Endothelial cell of umbilical vein (primary cell): Measurements from ENCODE around the gene ZNF141. TPM values are rescaled to one million over a fixed set of nuclear protein-coding genes. Genes with fewer than 3 reads are reported as not detected.

Experiments used
- BruUV-seq: library from RNA; stranded (reverse); fragments of 400-500 nt; replicated peaks from 2 replicates; lab custom pipeline; 2021; lab: Mats Ljungman, UMichigan
- CTCF ChIA-PET: fragments of 300-600, 350-600 bp; sonication (Branson Sonifier 250); formaldehyde crosslinking; loops from one replicate; lab custom pipeline; 2021; ENCODE audit warnings: antibody characterized with exemption, inconsistent platforms; lab: Charles Lee
- POLR2A ChIA-PET: fragments of 300-600, 350-600 bp; sonication (Branson Sonifier 250); formaldehyde crosslinking; loops from one replicate; lab custom pipeline; 2021; ENCODE audit warnings: antibody characterized with exemption, inconsistent platforms; lab: Charles Lee
- DNase-seq: peaks from one replicate; pipeline ENCODE4 v3.0.0-alpha.2; 2011; ENCODE audit warnings: low read depth, low spot score
- FAIRE-seq: peaks from 2 replicates; lab custom pipeline; 2011; peaks lifted over from hg19 to GRCh38; lab: Jason Lieb, UNC
- H2AFZ ChIP-seq: 2 replicates; pipeline ENCODE4 v1.6.0; 2012; ENCODE audit warnings: low read depth, low read length, control low read depth, inconsistent platforms
- H3K27ac ChIP-seq: 2 replicates; pipeline ENCODE4 v1.5.1; 2011; ENCODE audit warnings: low read depth, mild to moderate bottlenecking, control low read depth, low read length, moderate library complexity; ENCODE audit not compliant: insufficient read depth
- H3K27me3 ChIP-seq, 2 experiments: 2 replicates each; pipeline versions ENCODE4 v1.6.0 to v1.6.1; 2011; ENCODE audit warnings: low read length in 2 of 2, mixed read lengths in 1 of 2; ENCODE audit not compliant: control insufficient read depth in 2 of 2, insufficient read depth in 2 of 2
- H3K36me3 ChIP-seq, 2 experiments: 2 replicates in 1 of 2; 3 replicates in 1 of 2; pipeline ENCODE4 v1.5.1; 2011; ENCODE audit warnings: low read length in 2 of 2, mild to moderate bottlenecking in 1 of 2, moderate library complexity in 1 of 2; ENCODE audit not compliant: control insufficient read depth in 2 of 2, insufficient read depth in 2 of 2; ENCODE audit errors: extremely low read depth in 1 of 2
- H3K4me1 ChIP-seq: 3 replicates; pipeline ENCODE4 v1.5.1; 2011; ENCODE audit warnings: mild to moderate bottlenecking, low read length; ENCODE audit not compliant: control insufficient read depth, insufficient read depth; ENCODE audit errors: extremely low read depth
- H3K4me2 ChIP-seq: 2 replicates; pipeline ENCODE4 v1.6.1; 2011; ENCODE audit warnings: low read length, control low read depth, mixed read lengths; ENCODE audit not compliant: insufficient read depth
- H3K4me3 ChIP-seq, 3 experiments: fragments of 200-600 bp in 1 of 3; sonication (generic), shearing (Covaris generic) in 1 of 3; replicated peaks in 1 of 3; 2 replicates each; pipeline ENCODE4 v1.5.1; 2011 to 2016; ENCODE audit warnings: control low read depth in 3 of 3, low read length in 3 of 3, mild to moderate bottlenecking in 2 of 3, inconsistent platforms in 1 of 3, low read depth in 1 of 3, moderate library complexity in 1 of 3; ENCODE audit not compliant: insufficient read depth in 1 of 3
- H3K79me2 ChIP-seq: 2 replicates; pipeline ENCODE4 v1.6.0; 2012; ENCODE audit warnings: low read length, inconsistent platforms; ENCODE audit not compliant: control insufficient read depth, insufficient read depth
- H3K9ac ChIP-seq: replicated peaks from 2 replicates; pipeline ENCODE3; 2011; ENCODE audit warnings: low read length, control low read depth; ENCODE audit not compliant: insufficient read depth; ENCODE audit errors: extremely low read depth
- H3K9me1 ChIP-seq: replicated peaks from 3 replicates; pipeline ENCODE4 v1.6.0; 2011; ENCODE audit warnings: mild to moderate bottlenecking, low read length; ENCODE audit not compliant: control insufficient read depth, insufficient read depth; ENCODE audit errors: extremely low read depth
- H3K9me3 ChIP-seq: replicated peaks from 2 replicates; pipeline ENCODE4 v1.5.1; 2012; ENCODE audit warnings: low read length, inconsistent platforms; ENCODE audit not compliant: control insufficient read depth, insufficient read depth
- H4K20me1 ChIP-seq: replicated peaks from 2 replicates; pipeline ENCODE3; 2011; ENCODE audit warnings: mild to moderate bottlenecking, low read length; ENCODE audit not compliant: control insufficient read depth, insufficient read depth; ENCODE audit errors: extremely low read depth
- CTCF ChIP-seq, 2 donors: IDR thresholded peaks; 1 replicate in 1 of 2; 2 replicates in 1 of 2; pipeline ENCODE4 v1.5.1; 2011; ENCODE audit warnings: low read length in 2 of 2, mild to moderate bottlenecking in 2 of 2, moderate library complexity in 2 of 2, control low read depth in 1 of 2, inconsistent platforms in 1 of 2, low read depth in 1 of 2; ENCODE audit not compliant: insufficient read depth in 1 of 2; ENCODE audit errors: extremely low read depth in 1 of 2
- EZH2 ChIP-seq: IDR thresholded peaks from 2 replicates; pipeline ENCODE4 v1.6.1; 2012; ENCODE audit warnings: borderline replicate concordance, low read depth, mild to moderate bottlenecking, moderate library complexity, low read length, inconsistent platforms; ENCODE audit not compliant: severe bottlenecking
- GATA2 ChIP-seq: IDR thresholded peaks from 2 replicates; pipeline ENCODE4 v1.7.0; 2011; ENCODE audit warnings: low read depth, mild to moderate bottlenecking, moderate library complexity, mixed read lengths, low read length; ENCODE audit not compliant: insufficient read length, insufficient read depth
- JUN ChIP-seq: IDR thresholded peaks from 2 replicates; pipeline ENCODE4 v1.6.1; 2011; ENCODE audit warnings: borderline replicate concordance, low read depth; ENCODE audit not compliant: insufficient read length, insufficient read depth
- MAX ChIP-seq: IDR thresholded peaks from 2 replicates; pipeline ENCODE4 v1.6.1; 2011; ENCODE audit not compliant: insufficient read depth, insufficient read length
- MYC ChIP-seq: IDR thresholded peaks from one replicate; pipeline ENCODE4 v1.6.1; 2011; ENCODE audit warnings: mild to moderate bottlenecking, low read depth, low read length
- POLR2A ChIP-seq: IDR thresholded peaks from 2 replicates; pipeline ENCODE4 v1.6.1; 2012; ENCODE audit warnings: low read depth, mild to moderate bottlenecking, control low read depth, low read length
- POLR2AphosphoS5 ChIP-seq: IDR thresholded peaks from 2 replicates; pipeline ENCODE4 v1.6.1; 2012; ENCODE audit warnings: low read depth, mild to moderate bottlenecking, control low read depth, low read length, moderate library complexity; ENCODE audit not compliant: insufficient read depth
- dilution Hi-C: fragments of 300-500 bp; cut with MboI; formaldehyde crosslinking; loops from one replicate; pipeline ENCODE4 v1.15.0; 2019; ENCODE audit warnings: low sequenced_read_pairs; ENCODE audit not compliant: extremely low pct_ligation_motif_present
- intact Hi-C: fragments of 100-400 bp; cut with micrococcal nuclease; formaldehyde crosslinking; loops from one replicate; pipeline ENCODE4 v1.10.0; 2022
- polyA plus RNA-seq, 4 experiments: library from polyadenylated mRNA; depleted of rRNA in 3 of 4; stranded (reverse) in 3 of 4; unstranded in 1 of 4; fragments of >200 nt; gene quantifications; 2 replicates each; pipeline versions ENCODE4 v1.2.1 to v1.2.3, GENCODE V29; 2011 to 2012; ENCODE audit warnings: missing spikeins in 1 of 4
- total RNA-seq: library from RNA; stranded (reverse); gene quantifications from 2 replicates; pipeline ENCODE4 v1.2.3, GENCODE V29; 2021

ZNF141 gene
- total and polyA plus RNA-seq, 2 donors (not counting 3 experiments of a cell fraction or from before 2014, with no cell fraction given), result 2.2 to 11.4 TPM

- Histone ChIP-seq H4K20me1 (no peaks in the 10 kb centered on the region), H3K9me1 (no peaks in the 10 kb centered on the region), H3K4me2 (no peak overlapping the region), H3K4me1 (no peaks in the 10 kb centered on the region), H3K4me3 (no peak overlapping the region), H3K9ac (no peak overlapping the region), H3K27ac (no peak overlapping the region), H3K27me3 (no peaks in the 10 kb centered on the region), H2AFZ (no peak overlapping the region), H3K9me3 (peaks cover 19% of the 10 kb centered on the region), H3K79me2 (no peaks in the 10 kb centered on the region), H3K36me3 (no peaks in the 10 kb centered on the region)
- dilution Hi-C loops, result no loop called here
- no peak for DNase-seq
- no TSS peak for BruUV-seq
- FAIRE-seq, result no peak
- no peak for TF ChIP-seq POLR2A
- no peak for TF ChIP-seq POLR2AphosphoS5
- no peak for TF ChIP-seq JUN
- TF ChIP-seq MYC, result no peak
- no peak for TF ChIP-seq EZH2
- TF ChIP-seq CTCF (IDR thresholded peaks at IDR 0.05; ENCODE audit: extremely low read depth in 1 of 2, insufficient read depth in 1 of 2, low read depth in 1 of 2, low read length in 2 of 2), result no peak
- TF ChIP-seq MAX, result no peak
- no peak for TF ChIP-seq GATA2
- CTCF ChIA-PET, result no interaction called here
- intact Hi-C loops, result loop anchor here (10.0 kb wide), 1 partner anchor 60 kb away; no protein-coding TSS in a partner anchor
- POLR2A ChIA-PET, result no interaction called here
Observed at GRCh38 chr4:374298-375160, 36.9 kb downstream of the ZNF141 start.
